ENCODE results near the gene FNBP1L. TPM values are rescaled to one million over a fixed set of nuclear protein-coding genes. Genes with fewer than 3 reads are reported as not detected.

FNBP1L gene
- total and polyA plus RNA-seq, 9 of the 15 experiments (the other 6 are each of a cell fraction or from before 2014, with no cell fraction given) = 1.4 to 6.9 (median 5.9) TPM

- no peak overlapping the region for H2AFZ ChIP-seq (ENCODE audit: low read depth, low read length)
- H3K9me3 ChIP-seq (replicated peaks; ENCODE audit: control insufficient read depth, insufficient read depth, low read depth, low read length) = no peaks in the 10 kb centered on the region
- DNase-seq (ENCODE audit: extremely low read depth in 1 of 4, low spot score in 3 of 4) (no peak), FAIRE-seq (no peak), ATAC-seq (no peak)
- H4K20me1 ChIP-seq (replicated peaks; ENCODE audit: control insufficient read depth, insufficient read depth, low read length) = no peaks in the 10 kb centered on the region
- TF ChIP-seq TOE1 (IDR thresholded peaks at IDR 0.05; ENCODE audit: borderline replicate concordance) = no peak
- no peak for TF ChIP-seq TOE1 (CRISPR knock-in tag; IDR thresholded peaks at IDR 0.05; ENCODE audit: borderline replicate concordance, low read depth)
- peak; percentile 38 for TF ChIP-seq NFIC (IDR thresholded peaks at IDR 0.05)
- TF ChIP-seq HDAC2 (IDR thresholded peaks at IDR 0.05) = no peak
- TF ChIP-seq ZBTB1 (CRISPR knock-in tag; IDR thresholded peaks at IDR 0.05; ENCODE audit: borderline replicate concordance, low read depth) = no peak
- 0% methylated on average over 2 of the region's 2 CpGs for WGBS (ENCODE audit: insufficient coverage, low coverage, missing lambda C conversion rate)
- no peaks in the 10 kb centered on the region for H3K79me2 ChIP-seq (ENCODE audit: control insufficient read depth, insufficient read depth, low read length)
- H3K36me3 ChIP-seq (ENCODE audit: control insufficient read depth, insufficient read depth, low read length) = no peaks in the 10 kb centered on the region
- H3K9me1 ChIP-seq (ENCODE audit: control insufficient read depth, insufficient read depth, low read length) = no peaks in the 10 kb centered on the region
- H3K27me3 ChIP-seq (ENCODE audit: control insufficient read depth in 2 of 2, insufficient read depth in 2 of 2, low read length in 2 of 2) = peaks cover 55 to 61% of the 10 kb centered on the region in 2 experiments
- BruUV-seq (replicated peaks) = no TSS peak
- in situ Hi-C loops (cut with MboI) (no loop called here), intact Hi-C loops (cut with micrococcal nuclease) (no loop called here)
- H3K4me2 ChIP-seq (ENCODE audit: insufficient read depth, low read length) = no peak overlapping the region
- no peaks in the 10 kb centered on the region for H3K4me1 ChIP-seq (replicated peaks in 1 of 2; ENCODE audit: control insufficient read depth in 2 of 2, insufficient read depth in 2 of 2, low read length in 2 of 2)
- H3K9ac ChIP-seq (ENCODE audit: insufficient read depth in 1 of 2, low read depth in 2 of 2, low read length in 2 of 2) = no peak overlapping the region
- H3K27ac ChIP-seq (ENCODE audit: extremely low read depth, low read depth, low read length) = no peak overlapping the region
- POLR2A ChIA-PET = interaction anchor here (0.5 to 1.0 kb wide), 2 partner anchors 25 to 900 kb away, joined by 3 to 4 read pairs; no protein-coding TSS in a partner anchor
- CTCF ChIA-PET (ENCODE audit: low intra/inter-chr PET ratio) = no interaction called here
- H3K4me3 ChIP-seq = no peak overlapping the region
Observed at GRCh38 chr1:93600663-93601062, 152.7 kb downstream of the FNBP1L start.

- Histone ChIP-seq H3K4me1 (replicated peaks in 1 of 2; ENCODE audit: control insufficient read depth in 2 of 2, insufficient read depth in 2 of 2, low read length in 2 of 2) (no peaks in the 10 kb centered on the region), H3K9ac (ENCODE audit: insufficient read depth in 1 of 2, low read depth in 2 of 2, low read length in 2 of 2) (no peak overlapping the region), H3K9me3 (replicated peaks; ENCODE audit: control insufficient read depth, insufficient read depth, low read depth, low read length) (no peaks in the 10 kb centered on the region), H3K27ac (ENCODE audit: extremely low read depth, low read depth, low read length) (no peak overlapping the region), H3K27me3 (ENCODE audit: control insufficient read depth in 2 of 2, insufficient read depth in 2 of 2, low read length in 2 of 2) (peaks cover 57 to 62% of the 10 kb centered on the region in 2 experiments), H3K4me2 (ENCODE audit: insufficient read depth, low read length) (no peak overlapping the region), H4K20me1 (replicated peaks; ENCODE audit: control insufficient read depth, insufficient read depth, low read length) (no peaks in the 10 kb centered on the region), H3K36me3 (ENCODE audit: control insufficient read depth, insufficient read depth, low read length) (no peaks in the 10 kb centered on the region), H3K4me3 (no peak overlapping the region), H2AFZ (ENCODE audit: low read depth, low read length) (no peak overlapping the region), H3K79me2 (ENCODE audit: control insufficient read depth, insufficient read depth, low read length) (no peaks in the 10 kb centered on the region), H3K9me1 (ENCODE audit: control insufficient read depth, insufficient read depth, low read length) (no peaks in the 10 kb centered on the region)
- CTCF ChIA-PET (ENCODE audit: low intra/inter-chr PET ratio) = no interaction called here
- WGBS (ENCODE audit: insufficient coverage, low coverage, missing lambda C conversion rate) = 0% methylated on average over 1 of the region's 1 CpG
- no peak for DNase-seq (ENCODE audit: extremely low read depth in 1 of 4, low spot score in 3 of 4)
- intact Hi-C loops (cut with micrococcal nuclease) = no loop called here
- FAIRE-seq = no peak
- POLR2A ChIA-PET = interaction anchor here (0.9 kb wide), 1 partner anchor 11 kb away, joined by 4 read pairs; no protein-coding TSS in a partner anchor
- TF ChIP-seq NCOA6 (IDR thresholded peaks at IDR 0.05) (no peak), EHMT2 (IDR thresholded peaks at IDR 0.05) (no peak)
- ATAC-seq = no peak
- in situ Hi-C loops (cut with MboI) = no loop called here
- no TSS peak for BruUV-seq (replicated peaks)
Observed at GRCh38 chr1:93601686-93602085, 153.8 kb downstream of the FNBP1L start.
